GOT3 (cell line): ENCODE data around the gene NCBP3.
"Not testable (repeated sequence)": the region's sequence is repeated elsewhere in the genome, so short reads cannot be mapped to it uniquely, and the experiment has no call there.

Experiments
- DNase-seq: peaks from one replicate; lab custom pipeline; 2025; ENCODE audit warnings: mixed read lengths; lab: John Stamatoyannopoulos, UW

The NCBP3 gene

GRCh38 chr17:3810019-3810418 is 36.0 kb downstream of the NCBP3 start:
- no peak for DNase-seq

GRCh38 chr17:3809135-3809534 is 36.9 kb downstream of the NCBP3 start:
- no peak for DNase-seq

DNA sequence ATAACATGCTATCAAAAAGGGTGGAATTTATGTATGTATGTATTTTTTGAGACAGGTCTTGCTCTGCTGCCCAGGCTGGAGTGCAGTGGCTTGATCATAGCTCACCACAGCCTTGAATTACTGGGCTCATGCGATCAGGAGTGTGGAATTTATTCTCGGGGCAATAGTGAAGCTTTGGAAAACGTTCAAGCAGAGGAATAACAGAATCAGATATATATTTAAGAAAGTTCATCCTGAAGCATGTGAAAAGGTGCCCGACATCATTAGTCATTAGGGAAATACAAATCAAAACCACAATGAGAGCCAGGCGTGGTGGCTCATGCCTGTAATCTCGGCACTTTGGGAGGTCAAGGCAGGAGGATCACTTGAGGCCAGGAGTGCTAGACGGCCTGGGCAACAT is 37.3 kb downstream of the NCBP3 start:
- no peak for DNase-seq

GRCh38 chr17:3805581-3805980 is 40.5 kb downstream of the NCBP3 start:
- DNase-seq: no peak

DNA sequence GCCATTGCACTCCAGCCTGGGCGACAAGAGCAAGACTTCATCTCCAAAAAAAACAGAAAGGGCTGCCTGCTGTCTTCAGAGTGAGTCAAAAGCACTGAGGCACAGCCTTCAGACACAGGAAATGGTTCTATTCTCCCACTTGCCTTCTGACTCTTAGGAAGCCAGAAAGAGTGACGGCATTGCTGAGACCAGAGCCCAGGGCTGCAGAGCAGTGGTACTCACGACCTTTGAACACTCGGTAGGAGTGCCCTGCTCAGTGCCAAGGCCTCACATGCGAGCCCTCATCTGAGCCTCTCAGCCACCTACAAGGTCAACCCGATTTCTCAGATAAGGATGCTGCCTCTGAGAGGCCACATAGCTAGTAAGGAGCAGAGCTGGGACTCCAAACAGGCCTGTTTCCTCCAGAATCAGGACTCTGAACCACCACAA is 41.5 kb downstream of the NCBP3 start:
- no peak for DNase-seq

DNA sequence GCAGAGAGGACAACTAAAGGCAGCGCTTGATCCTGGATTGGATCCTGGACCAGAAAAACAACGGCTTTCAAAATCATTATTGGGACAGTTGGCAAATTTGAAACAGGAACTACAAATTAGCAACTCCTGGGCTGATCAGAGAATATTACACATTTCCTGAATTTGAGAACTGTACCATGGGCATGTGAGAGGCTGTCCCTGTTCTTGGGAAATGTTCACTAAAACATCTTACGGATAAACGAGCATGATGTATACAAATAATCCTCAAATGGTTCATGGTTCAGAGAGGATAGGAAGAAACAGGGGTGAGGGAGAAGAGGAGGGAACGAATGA is 42.8 kb downstream of the NCBP3 start:
- DNase-seq: no peak

DNA sequence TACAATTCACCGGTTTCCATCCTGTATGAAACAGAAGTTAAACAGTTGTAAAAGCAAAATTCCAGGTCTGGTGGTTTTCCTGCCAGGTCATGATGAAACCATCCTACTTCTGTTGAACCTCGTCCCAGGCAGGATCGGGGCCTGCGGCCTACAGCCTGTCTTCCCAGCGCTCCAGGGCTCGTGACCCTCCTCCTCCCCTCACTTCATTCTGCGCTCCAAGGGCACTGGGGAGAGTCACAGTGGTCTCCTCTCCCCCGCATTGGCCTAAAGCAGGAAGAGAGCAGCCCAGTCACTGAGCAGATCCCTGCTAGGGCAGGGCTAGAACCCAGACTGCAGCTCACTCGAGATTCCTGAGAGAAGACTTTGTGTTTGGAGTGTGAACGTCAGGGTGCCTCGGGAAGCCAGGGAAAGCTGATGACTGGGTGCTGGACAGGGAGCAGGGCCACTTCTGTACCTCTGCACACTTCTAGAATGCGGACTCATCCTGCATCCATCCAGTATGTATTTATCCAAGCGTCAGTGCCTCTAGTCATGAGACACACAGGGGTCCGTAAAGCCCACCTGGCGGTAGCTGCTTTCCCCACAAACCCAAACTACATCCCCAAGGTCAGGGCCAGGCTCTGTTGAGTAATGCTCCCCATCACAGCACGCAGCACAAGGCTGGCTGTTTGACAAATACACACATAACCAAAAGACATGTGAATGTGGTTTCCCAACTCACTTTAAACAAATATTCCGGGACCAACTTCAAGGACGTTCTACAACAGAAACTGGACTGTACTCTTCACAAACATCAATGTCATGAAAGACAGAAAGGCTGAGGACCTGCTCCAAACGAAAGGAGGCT is 43.4 kb downstream of the NCBP3 start:
- no peak for DNase-seq

- no peak for DNase-seq
Measured at GRCh38 chr17:3801792-3802191, 44.3 kb downstream of the NCBP3 start.

GRCh38 chr17:3801347-3801746 is 44.7 kb downstream of the NCBP3 start:
- DNase-seq: no peak

DNA sequence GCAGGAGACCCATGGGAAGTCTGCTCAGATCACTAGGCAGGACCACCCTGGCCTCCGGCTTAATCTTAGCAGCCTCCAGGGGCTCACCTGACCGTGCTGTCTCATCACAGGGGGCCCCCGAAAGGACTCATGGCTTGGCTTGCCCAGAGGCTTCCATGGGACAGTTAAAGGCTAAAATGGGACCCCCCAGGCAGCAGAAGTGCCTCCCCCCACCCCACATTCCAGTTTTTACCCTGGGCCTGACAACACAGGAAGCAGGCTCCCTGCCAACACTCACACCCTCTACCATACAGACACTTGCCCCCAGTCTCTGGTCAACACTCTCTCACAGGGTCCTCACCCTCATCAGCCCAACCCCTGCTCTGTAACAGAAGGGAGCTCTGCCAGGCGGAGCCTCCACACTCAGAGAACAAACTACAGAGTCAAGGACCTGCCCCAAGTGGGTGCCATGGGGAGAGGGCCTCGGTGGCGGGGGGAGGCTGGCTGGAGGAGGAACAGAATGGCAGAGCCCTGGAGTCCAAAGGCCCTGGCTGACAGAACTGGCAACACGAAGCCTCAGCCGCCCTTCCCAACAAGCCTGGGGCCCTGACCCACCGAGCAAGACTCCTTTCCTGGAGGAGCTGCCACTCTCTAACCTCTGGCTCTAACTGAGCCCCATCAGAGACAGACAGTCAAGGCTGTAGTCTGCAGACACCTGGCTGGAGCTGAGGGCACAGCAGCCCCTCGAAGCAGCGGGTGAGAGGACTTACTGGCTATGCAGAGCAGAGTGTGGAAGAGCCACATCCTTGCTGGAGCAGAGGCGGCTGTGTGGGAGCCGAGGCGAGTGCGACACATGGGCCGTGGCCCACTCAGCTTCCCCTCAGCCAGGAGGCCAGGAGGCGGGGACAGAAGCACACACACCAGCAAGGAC is 45.4 kb downstream of the NCBP3 start, which contains the start of gene ITGAE:
ITGAE (minus strand) TSS at position 827 of the 910 bp plus-strand sequence; CDS start at position 783, 44 bp downstream.
- DNase-seq: no peak

DNA sequence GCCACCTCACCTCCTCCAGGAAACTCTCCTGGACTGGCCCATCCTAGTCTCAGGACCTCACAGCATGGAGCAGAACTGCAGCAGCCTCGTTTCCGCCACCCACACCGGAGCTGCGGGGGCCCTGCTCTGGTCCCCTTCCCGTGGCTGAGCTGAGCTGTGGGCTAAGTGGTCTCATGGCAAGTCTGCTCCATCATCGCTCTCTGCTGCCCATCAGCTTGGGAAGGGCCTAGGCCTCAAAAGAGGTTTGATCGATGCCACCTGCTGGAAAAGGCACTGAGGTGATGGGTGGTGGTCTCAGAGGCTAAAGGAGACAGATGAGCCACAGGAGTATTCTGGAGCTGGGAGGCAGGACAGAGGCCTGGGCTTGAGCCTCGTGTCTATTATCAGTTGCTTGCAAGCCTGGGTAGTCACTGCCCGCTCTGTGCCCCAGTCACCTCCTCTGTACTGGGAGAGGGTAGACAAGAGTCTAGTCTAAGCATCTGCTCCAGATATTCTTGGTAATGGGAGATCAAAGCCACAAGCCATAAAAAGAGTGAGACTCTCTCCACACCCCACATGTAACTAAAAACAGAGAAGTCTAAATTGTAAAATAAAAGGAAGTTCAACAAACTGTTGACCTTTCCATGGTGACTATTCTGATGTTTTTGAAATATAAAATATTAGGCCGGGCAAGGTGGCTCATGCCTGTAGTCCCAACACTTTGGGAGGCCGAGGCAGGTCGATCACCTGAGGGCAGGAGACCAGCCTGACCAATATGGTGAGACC is 46.7 kb downstream of the NCBP3 start:
- no peak for DNase-seq

- DNase-seq: no peak
Measured at GRCh38 chr17:3798273-3799180, 47.5 kb downstream of the NCBP3 start.

- no peak for DNase-seq
Measured at GRCh38 chr17:3796822-3797170, 49.2 kb downstream of the NCBP3 start.

GRCh38 chr17:3796110-3796821 is 49.8 kb downstream of the NCBP3 start:
- DNase-seq: no peak

DNA sequence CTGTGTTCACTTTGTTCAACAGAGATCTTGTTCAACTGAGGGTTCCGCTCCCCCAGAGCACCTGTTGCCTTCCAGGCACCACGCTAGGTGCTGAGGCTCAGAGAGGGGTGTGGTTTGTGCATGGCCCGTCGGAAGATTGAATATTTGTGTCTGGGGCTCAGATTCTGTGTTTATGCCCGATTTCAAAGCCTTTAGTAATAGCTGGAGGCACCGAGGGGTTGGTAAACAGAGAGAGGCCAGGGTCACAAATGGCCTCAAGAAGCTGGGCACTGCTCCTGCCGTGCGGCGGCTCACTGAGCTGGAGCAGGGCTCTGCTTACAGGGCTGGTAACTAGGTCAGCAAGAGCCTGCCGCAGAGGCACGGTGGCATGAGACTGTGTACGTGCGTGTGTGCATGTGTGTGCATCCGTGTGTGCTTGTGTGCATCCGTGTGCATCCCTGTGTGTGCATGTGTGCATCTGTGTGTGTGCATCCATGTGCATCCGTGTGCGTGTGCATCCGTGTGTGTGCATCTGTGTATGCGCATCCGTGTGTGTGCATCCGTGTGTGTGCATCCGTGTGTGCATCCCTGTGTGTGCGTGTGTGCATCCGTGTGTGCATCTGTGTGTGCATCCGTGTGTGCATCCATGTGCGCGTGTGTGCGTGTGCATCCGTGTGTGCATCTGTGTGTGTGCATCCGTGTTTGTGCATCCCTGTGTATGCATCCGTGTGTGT is 50.5 kb downstream of the NCBP3 start:
- no peak for DNase-seq

DNA sequence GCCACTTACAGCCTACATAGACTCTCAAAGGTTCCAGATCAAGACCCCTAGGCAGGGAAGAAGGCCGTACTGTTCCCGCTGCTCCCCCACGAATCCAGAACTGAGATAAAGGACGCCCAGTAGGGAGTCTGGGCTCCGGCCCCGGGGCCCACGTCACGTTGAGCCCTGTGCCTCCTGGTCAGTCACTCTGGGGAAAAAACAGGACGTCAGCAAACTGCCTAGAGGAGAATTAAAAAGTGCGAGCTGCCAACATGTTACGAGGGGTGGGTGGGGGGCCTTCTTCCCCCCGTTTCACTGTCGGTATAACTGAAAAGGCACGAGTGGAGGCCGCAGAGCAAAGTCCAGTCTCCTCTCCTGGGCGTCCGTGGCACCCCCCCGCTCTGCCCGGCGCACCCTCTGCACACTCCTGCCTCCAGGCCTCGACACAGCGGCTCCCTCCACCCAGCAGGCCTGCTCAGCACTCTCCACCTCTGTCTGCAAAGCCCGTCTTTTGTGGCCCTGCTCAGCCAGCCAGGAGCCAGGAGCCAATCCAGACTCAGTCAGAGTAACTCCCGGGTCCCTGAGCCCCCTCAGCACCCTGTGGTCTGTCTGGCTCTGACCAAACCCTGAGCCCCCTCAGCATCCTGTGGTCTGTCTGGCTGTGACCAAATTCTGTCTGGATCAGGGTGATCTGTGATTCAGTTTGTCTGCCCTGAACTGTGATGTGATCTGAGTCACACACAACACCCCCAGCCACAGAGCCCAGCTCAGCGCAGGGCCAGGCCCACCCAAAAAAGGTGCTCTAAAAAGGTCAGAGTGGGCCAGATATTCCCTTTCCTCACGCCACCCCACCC is 51.3 kb downstream of the NCBP3 start:
- DNase-seq: no peak

GRCh38 chr17:3794152-3794551 is 51.9 kb downstream of the NCBP3 start:
- DNase-seq: not testable (repeated sequence)

DNA sequence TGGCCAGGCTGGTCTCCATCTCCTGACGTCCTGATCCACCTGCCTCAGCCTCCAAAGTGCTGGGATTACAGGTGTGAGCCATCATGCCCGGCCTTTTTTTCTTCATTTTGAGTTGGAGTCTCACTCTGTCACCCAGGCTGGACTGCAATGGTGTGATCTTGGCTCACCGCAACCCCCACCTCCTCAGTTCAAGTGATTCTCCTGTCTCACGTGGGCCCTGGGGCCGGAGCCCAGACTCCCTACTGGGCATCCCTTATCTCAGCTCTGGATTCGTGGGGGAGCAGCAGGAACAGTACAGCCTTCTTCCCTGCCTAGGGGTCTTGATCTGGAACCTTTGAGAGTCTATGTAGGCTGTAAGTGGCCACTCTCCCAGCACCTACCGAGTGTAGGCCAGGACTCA is 52.8 kb downstream of the NCBP3 start:
- not testable (repeated sequence) for DNase-seq

DNA sequence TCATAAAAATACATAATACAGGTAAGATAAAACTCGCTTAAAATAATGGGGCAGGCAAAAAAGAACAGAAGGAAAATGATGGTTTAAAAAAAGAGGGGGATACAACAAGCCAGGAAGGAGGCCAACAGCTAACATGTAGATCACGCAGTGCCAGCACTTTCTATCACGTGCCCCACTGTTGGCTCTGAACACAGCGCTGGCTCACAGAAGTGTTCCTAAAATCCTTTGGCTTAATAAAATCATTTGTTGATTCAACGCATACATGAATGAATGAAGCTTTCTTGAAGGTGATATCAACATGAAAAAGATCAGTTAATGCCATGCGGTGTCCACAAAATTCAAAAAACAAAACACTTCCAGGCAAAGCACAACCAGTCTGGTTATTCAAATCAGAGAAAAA is 53.6 kb downstream of the NCBP3 start:
- no peak for DNase-seq
